Measurements from ENCODE around the gene PSMD7. TPM values are rescaled to one million over a fixed set of nuclear protein-coding genes. Genes with fewer than 3 reads are reported as not detected.
A peak's percentile ranks its signal among the peaks of the same experiment; 100 is the strongest.

The PSMD7 gene
- 123 and 169 TPM in 2 replicates for total RNA-seq (2014; rRNA removed; shearing (Covaris generic))

DNA sequence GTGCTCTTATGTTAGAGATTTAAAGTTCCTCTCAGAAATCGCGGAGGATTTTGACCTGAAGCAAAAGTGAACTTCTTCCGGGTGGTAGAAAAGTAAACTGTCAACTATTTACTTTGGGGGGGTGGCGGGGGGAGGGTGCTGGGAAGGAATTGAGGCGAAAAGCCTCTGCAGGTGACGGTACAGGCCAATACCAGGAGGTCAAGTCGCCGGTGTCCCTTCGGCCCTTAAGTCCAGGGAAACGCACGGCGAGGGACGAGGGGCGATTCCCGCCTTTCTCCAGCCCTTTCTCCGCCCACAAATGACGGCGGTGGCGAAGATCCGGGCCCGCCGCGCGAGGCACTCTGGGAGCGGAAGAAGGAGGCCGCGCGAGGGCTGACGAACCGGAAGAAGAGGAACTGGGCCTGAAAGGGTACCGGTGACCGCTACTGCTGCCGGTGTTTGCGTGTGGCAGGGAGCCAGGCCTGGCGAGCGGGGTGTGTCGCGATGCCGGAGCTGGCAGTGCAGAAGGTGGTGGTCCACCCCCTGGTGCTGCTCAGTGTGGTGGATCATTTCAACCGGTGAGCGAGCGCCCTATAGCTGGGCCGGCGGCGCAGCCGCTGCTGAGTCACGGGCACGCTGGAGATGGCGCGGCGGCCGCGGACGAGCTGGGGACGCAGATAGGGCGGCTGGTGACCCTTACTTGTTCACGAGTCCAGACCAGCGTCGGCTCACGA lies at the start of gene PSMD7:
Gene PSMD7 (plus strand): TSS at position 383 of the 713 bp plus-strand sequence. CDS start 101 bp downstream, at position 484.
- peak; percentile 92 for DNase-seq (ENCODE audit: low read depth)

DNA sequence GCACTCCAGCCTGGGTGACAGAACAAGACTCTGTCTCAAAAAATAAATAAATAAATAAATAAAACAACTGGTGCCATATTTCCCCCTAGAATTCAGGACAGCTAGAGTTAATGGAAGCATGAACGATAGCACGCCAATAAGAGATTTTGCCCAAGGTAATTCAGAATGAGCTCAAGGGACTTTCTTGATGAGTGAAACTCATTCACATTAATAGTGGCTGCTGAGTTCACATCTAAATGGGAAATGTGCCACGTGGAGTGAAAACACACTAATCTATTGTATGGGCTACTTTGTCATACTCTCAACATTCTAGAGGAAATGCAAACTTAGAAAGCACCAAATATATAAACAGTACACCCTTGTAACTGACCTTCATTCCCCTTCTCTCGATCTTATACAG lies 47.4 kb upstream of the PSMD7 start:
- no peak for DNase-seq (ENCODE audit: low read depth)

DNA sequence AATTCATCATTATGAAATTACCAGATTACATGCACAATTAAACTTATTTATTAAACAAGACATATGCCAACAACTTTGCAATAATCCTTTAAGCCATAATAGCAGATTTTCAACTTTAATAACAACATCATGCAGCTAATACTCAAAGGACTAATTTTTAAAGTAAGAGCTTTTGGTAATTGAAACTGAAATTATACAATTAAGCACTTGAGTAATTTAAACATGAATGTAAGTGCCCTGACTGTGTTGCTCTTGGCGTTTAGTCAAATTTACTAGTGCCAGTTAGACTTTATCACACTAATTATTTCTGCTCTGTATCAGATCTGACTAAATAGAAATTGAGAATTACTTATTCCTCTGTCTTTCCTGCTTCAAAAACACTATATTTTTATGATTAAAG lies 46.8 kb upstream of the PSMD7 start:
- DNase-seq (ENCODE audit: low read depth) = no peak

DNA sequence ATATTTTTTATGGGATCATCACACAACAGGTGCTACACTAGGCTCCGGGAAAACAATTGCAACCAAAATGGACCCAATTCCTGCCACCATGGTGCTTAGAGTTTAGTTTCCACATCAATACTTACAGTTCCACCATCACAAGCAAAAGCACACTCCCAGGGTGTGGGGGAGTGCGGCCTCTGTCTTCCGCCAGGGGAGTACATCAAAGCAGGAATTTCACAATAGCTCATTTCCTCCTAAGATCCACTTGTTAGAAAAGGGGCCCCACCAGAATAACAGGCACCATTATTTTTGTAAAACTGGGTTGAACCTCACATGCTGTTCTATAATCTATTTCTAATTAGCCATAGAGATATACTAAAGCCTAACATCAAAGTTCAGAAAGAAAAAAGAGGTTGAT lies 44.3 kb upstream of the PSMD7 start:
- no peak for DNase-seq (ENCODE audit: low read depth)

DNA sequence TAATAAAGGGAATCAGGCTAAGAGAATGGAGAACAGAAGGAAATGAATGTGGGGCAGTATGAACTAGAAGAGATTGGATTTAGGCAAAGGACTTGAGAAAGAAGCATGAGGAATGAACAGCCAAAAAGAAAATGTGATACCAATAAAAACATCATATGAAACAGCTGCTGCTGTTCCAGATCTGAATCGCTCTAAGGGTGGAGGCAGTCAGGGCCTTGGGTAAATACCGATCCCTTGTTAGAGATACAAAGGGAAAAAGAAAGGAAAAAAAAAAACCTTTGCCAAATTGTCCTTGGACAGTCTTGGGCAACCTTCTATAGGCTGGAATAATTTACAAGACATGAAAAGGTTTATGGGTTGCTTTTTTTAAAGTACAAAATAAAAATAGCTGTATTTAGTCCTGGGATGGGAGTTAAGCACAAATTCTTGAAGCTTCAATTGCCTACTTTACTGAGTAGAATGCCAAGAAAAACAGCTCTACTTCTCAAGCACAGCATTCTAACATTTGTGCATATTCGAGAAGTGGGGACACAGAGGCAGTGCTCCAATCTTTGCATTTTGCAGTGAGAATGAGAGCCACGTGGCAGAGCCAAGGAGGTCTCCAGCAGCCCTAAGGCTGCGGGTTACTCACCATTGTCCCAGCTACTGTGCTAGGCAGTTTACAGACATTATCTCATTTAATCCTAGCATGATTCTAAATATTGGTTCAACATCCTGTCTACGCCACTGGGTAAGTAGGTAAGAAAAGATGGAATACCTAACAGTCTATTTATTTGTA lies 43.3 kb upstream of the PSMD7 start:
- no peak for DNase-seq (ENCODE audit: low read depth)

DNA sequence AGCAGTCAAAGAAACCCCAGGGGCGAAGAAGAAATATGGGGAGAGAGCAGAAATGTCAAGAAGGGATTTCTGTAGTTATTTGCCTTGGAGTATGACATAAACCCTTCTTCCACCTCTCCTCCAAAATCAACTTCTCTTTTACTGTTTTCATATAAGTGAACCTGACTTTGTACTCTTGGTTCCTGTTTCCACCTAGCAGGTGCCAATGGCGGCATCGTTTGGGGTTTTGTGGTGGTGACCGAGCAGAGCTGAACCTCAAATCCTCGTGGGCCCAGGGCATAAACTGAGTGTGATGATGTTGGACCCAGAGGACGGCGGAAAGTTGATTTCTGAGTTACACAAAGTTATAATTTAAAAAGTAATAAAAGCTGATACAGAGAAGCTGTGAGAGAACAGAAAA lies 39.6 kb upstream of the PSMD7 start:
- DNase-seq (ENCODE audit: low read depth) = no peak

DNA sequence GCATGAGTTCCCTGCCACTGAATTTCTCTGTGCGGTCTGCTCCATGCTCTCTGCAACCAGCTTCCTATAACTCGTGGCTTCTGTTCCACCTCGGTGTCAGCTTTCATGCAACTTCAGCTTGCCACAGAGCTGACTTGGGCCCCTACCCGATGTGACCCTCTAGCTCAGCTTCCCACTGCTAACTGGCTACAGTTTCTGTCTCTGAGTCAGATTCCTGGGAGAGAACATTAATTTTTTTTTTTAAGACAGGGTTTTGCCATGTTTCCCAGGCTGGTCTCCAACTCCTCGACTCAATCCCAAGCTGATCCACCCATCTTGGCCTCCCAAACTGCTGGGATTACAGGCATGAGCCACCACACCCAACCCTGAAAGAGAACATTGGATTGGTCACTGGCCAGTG lies 35.5 kb upstream of the PSMD7 start:
- DNase-seq (ENCODE audit: low read depth) = no peak

DNA sequence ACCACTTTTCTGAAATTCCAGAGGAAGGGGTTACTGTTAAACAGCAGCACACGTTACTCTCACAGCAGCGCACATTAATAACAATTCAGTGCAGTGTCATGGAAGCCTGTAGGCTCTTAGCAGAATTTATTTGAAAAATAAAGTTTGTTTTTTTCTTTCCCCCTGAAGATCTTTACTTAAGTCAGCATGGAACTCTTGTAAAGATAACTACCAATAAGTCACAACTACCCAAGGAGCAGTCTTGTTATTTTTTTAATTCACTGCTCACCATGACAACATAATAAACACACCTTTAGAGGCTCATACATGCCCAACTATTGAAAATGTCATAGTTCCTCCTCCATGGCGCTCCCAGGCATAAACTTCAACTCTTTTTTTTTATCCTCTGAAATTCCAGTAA lies 31.8 kb upstream of the PSMD7 start:
- DNase-seq (ENCODE audit: low read depth) = peak; percentile 12

DNA sequence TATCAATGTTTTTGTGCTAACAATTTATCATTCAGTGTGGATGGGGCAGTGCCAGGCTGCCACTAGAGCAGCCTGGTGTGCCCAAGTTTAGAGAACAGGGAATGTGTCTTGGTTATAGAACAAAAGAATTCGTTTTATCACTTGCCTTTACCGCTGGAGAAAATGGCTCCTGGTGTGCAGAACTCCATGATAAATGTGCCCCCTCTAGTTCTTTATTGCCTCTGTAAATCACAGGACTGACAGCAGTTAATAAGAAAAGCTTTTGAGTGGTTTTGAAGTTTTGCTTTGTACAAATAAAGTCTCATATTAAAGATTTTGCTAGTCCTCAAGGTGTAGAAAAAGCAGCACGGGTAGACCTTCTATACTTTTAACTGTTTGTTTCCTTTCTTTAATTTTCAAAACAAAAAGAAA lies 28.2 kb upstream of the PSMD7 start:
- no peak for DNase-seq (ENCODE audit: low read depth)

DNA sequence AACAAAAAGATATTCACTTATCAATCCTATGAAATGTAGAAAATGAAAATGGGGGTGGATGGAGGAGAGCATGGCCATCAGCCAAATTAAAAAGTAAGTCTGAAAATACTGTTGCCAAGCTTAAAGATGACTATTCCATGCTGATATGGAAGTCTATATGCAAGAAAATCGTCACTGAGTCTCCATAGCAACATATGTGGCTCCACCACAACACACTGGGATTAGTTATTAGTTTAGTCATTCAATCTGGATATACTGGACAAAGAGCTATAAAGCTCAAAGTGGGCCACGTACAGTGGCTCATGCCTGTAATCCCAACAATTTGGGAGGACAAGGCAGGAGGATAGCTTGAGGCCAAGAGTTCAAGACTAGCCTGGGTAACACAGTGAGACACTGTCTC lies 24.7 kb upstream of the PSMD7 start:
- DNase-seq (ENCODE audit: low read depth) = peak; percentile 22

DNA sequence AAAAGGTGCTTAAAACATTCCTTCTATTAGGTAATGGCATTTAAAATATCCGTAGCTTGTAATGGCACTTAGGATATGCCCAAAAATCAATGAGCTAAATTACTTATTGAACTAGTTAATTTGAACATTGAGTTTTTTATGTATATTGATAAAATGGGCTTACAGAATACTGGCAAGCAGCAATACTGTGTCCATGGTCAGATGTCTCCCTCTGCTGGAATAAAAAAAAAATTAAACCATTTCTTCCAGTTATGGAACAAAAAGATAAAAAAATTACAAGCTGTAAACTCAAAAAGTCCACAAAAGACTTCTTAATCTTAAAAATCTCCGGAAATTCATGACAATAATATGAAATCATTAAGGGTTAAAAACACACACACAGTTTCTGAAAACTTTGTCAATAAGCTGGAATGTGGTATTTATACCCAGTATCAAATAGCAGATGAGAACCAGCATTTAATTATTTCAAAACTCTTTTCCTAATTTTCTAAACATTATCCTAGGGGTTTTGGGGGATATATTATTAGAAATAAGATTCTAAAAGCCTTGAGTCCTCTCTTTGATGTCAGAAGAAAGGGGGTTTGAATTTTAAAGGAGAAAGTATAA lies 21.5 kb upstream of the PSMD7 start:
- peak; percentile 25 for DNase-seq (ENCODE audit: low read depth)

DNA sequence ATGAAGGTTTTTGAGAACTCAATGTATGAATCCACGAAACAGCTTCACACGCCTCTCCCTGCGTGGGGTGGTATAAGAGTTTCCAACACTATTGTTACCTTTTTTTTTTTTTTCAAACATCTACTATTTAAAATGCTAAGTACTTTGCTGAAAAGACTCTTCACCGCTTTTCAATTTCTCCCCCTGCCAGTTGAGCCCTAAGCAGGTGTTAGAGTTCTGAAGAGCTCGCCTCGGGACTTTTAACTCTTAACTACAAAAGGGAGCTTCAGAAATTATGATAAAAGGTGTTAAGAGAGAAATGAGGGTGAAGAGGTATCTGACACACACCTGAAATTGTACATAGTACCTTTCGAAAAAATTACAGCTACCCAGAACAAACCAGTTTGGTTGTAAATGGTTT lies 20.9 kb upstream of the PSMD7 start:
- DNase-seq (ENCODE audit: low read depth) = no peak

DNA sequence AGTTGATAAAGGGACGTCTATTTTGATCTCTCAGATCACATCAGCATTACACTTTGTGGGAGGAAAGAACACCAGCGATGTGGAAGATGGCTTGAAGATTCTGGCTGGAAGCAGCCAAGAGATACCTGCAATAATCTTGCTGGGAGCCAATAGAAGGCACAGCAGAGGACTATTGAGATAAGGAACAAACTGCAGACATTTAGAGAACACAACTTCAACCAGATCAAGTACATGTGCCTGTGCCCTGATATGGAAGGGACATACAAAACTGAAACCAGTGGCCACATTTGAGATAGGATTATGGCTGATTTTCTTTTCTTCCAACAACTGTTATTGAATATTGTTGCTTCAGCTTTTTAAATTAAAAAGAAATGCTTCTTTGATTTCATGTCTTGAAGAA lies 18.6 kb upstream of the PSMD7 start:
- no peak for DNase-seq (ENCODE audit: low read depth)

DNA sequence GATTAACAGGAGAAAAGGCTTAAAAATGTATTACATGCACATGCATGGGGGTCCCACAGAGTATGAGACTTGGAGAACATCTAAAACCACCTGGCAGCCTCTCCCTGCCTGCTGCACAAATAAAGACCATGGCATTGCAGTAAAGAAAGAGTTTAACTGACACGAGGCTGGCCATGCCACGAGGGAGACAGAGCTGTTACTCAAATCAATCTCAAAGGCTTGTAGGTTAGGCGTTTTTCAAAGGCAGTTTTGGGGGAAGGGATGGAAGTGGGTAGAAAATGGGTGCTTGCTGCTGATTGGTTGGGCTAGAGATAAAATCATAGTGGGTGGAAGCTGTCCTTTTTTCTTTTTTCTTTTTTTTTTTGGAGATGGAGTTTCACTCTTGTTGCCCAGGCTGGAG lies 17.3 kb upstream of the PSMD7 start:
- no peak for DNase-seq (ENCODE audit: low read depth)

DNA sequence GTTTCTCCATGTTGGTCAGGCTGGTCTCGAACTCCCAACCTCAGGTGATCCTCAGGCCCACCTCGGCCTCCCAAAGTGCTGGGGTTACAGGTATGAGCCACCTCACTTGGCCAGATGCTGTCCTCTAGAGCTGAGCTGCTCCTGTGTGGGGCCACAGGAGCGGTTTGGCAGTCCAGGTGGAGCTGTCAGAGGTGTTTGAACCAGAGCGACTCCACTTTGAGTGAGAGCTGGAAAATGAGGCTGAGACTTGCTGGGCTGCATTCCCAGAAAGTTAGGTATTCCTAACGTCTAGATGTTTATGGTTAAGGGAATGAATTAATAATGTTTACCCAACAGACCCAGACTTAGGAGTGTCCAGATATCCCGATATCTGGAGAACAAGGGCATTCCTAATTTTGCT lies 16.8 kb upstream of the PSMD7 start:
- DNase-seq (ENCODE audit: low read depth) = no peak

DNA sequence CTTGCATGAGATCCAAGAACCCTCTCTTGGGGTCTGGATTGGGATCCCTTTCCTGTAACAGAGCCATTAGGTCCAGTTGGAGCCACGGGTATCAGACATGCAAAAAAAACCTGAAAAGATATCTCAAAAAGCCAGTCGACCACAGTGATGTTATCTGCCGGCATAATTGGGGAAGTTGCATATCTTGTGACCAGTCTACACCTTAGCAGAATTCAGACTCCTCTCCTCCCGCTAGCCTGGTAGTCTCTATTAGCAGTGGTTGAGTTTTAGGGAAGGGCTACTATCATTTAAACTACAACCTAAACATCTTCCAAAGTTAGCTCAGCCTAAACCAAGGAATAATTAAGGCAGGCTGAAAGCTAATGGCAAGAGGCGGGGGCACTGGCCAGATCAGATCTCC lies 16.2 kb upstream of the PSMD7 start:
- no peak for DNase-seq (ENCODE audit: low read depth)

DNA sequence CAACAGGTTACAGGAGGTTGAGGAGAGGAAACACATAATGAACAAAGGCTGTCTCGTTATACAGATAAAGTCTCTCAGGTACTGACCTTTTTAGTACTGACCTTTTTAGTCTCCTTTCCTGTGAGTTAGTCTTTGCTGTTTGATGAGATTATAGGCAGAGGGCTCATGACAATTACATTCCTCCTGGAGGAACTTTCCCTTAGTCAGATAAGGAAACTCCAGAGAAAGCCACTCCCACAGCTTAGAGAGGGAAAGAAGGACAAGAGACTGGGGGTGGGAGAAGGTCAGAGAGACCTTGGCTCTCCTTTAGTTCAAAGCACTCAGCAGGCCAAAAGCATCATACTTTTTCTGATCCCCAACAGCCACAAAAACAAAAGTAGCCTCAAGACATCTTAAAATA lies 15.3 kb upstream of the PSMD7 start:
- no peak for DNase-seq (ENCODE audit: low read depth)

DNA sequence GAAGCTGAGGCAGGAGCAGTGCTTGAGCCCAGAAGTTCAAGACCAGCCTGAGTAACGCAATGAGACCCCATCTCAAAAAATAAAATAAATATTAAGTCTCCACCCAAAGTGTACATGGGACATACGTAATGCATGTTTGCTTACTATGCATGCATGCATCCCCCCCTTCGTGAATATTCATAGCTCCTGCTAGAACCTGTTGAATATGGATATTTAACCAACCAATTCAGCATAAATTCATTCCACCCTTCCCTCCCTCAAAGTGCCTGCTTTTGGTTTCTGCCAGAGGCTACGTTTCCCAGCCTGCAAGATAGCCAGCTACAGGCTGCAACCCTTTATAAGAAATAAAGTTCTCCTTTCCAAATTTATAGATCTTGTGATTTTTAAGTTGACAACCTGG lies 12.9 kb upstream of the PSMD7 start:
- no peak for DNase-seq (ENCODE audit: low read depth)

DNA sequence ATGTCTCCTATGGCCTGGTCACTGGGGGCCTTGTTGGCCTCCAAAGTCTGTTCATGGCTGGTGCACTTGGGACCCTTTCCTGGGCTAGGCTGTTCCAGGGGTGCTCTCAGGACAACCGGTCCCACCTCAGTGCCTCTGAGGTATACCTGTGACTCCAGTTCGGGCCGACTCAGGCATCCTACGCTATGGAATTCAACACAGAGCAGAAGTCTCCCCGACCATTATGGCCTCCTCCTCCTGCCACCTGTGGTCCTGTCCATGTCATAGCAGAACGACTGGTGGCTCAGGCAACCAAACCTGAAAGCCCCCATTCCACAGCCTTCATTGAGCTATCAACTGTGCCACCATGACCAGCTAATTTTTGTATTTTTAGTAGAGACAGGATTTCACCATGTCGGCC lies 8.5 kb upstream of the PSMD7 start:
- no peak for DNase-seq (ENCODE audit: low read depth)

DNA sequence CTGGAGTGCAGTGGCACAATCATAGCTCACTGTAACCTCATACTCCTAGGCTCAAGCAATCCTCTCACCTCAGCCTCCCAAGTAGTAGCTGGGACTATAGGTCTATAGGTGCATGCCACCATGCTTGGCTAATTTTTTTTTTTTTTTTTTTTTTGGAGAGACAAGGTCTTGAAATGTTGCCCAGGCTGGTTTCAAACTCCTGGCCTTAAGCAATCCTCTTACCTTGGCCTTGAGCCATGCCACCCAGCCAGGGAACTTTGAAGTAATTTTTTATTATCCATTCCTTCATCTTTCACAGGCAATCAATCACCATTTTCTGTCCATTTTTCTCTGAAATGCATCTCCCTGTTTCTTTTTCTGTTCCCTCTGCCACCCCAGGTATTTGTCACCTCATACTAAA lies 6.3 kb upstream of the PSMD7 start:
- DNase-seq (ENCODE audit: low read depth) = no peak

DNA sequence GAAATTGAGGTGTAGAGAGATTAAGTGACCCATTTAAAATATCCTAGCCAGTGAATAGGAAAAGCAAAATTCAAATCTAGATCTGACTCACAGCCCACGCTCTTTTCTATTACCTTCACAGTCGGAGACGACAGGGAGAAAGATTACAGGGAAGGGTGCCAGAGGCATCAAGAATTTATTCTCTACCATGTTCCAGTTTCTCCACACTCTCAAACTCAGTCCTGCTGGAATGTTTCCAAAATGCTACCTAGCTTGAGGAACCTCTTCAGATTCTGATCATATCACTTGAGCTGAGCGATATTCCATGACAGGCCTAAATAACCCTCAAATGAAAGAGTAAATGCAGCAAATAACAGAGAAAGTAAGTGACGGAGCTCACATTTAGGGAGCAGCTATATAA lies 5.4 kb upstream of the PSMD7 start:
- DNase-seq (ENCODE audit: low read depth) = no peak

DNA sequence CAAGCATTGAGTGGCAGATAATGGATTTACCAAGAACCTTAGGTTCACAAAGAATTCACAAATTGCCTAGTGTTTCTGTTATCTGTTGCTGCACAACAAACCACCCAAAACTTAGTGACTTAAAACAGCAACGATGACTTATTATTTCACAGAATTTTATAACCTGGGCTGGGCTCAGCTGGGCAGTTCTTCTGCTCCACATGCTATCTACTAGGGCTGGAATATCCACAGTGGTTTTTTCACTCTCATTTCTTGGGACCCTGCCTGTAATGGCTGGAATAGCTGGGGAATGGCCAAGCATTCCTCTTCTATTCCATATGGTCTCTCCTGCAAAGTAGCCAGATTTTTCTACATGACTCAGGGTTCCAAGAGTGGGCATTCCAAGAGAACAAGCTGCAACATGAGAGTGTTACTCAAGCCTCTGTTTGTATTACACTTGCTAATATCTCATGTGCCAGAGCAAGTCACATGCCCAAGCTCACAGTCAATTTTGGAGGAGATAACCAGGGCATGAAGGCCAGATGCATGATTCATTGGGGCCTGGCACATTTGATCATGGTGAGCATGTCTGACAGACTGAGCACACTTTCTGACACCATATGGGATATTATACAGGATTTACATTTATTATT lies 4.9 kb upstream of the PSMD7 start:
- DNase-seq (ENCODE audit: low read depth) = peak; percentile 19

DNA sequence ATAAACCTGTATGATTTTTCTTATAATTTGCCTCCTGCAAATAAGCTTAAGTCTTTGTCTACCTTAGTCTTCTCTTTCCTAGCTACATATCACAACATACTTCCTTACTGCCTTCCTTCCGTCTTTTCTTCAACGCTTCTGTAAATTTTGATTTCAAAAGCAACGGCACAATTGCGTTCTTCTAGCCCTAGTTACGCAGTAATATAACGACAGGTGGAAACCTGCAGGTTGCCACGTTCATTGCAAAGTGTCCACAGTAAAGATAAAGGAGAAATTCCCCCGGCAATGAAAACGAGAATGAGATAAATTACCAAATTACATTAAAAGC lies 546 bp upstream of the PSMD7 start:
- DNase-seq (ENCODE audit: low read depth) = no peak
